Activated naive CD8-positive, alpha-beta T cell (primary cell): ENCODE data around the gene ACAA2.

ENCODE experiments used
- H3K27ac Mint-ChIP-seq: one replicate; pipeline ENCODE4 v1.8.0; 2021; ENCODE audit warnings: mixed read lengths
- H3K27me3 Mint-ChIP-seq: one replicate; pipeline ENCODE4 v1.8.0; 2021; ENCODE audit warnings: mixed read lengths
- H3K36me3 Mint-ChIP-seq: one replicate; pipeline ENCODE4 v1.8.0; 2021; ENCODE audit warnings: mixed read lengths
- H3K4me1 Mint-ChIP-seq: one replicate; pipeline ENCODE4 v1.8.0; 2021; ENCODE audit warnings: low read depth, mixed read lengths
- H3K4me3 Mint-ChIP-seq: one replicate; pipeline ENCODE4 v1.8.0; 2021; ENCODE audit warnings: mild to moderate bottlenecking, mixed read lengths
- H3K9me3 Mint-ChIP-seq: one replicate; pipeline ENCODE4 v1.8.0; 2021; ENCODE audit warnings: low read depth, mixed read lengths

The ACAA2 gene

DNA sequence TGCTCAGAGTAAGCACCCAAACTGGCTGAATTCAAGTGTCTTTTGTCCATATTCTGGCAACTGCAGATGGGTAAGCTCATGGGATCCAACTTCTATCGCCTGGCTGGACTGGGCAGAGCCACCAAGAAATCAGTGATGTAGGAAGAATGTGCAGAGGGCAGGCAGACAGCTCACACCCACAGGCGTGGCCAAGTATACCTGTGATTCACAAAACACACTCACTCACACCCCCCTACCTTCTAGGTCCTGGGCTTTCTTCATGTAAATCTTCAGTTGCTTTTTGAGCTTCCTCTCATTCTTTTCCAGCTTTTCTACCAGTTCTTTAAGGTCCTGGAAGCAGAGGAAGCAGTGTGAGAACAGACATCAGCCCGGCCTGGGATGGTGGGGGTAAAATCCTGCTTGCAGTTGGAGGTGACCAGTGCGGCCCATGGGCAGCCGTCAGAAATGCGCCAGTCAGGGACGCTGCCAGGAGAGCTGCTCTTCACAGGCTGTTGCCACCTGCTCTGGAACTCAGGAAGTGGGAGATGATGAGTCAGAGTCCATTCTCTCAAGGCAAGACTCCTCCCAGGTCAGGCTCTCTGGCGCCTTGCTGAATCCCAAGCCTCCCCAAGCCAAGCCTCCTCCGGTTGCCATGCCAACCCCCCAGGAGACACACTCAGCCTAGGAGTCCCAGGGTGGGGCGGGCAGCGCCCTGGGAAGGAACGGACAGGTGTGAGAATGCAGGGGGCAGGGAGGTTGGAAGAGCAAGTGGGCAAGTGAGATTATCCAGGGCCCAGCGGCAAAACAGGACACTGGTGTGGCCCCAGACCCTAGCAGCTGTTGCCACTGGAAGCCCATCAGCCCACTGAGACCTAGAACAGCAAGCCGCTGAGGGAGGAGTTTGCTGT is 36.2 kb upstream of the ACAA2 start:
- H3K36me3 Mint-ChIP-seq: no peaks in the 10 kb centered on the region
- no peak overlapping the region for H3K4me3 Mint-ChIP-seq
- H3K27me3 Mint-ChIP-seq: peaks cover 7% of the 10 kb centered on the region
- no peaks in the 10 kb centered on the region for H3K9me3 Mint-ChIP-seq
- no peaks in the 10 kb centered on the region for H3K4me1 Mint-ChIP-seq
- no peak overlapping the region for H3K27ac Mint-ChIP-seq

DNA sequence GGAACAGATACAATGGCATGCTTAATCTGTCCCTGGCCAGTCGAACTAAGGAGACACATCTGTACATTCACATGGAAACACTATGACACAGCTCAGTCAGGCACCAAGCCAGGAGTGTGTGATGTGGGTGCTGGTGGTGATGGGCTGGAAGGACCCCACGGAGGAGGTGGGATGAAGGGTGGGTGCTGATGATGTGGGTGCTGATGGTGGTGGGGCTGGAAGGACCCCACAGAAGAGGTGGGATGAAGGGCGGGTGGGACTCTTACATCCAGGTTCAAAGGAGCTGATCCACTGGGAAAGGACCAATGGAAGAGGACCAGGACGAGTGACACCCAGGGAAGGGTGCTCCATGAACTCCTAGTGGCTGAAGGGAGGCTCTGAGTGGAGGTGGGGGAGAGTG is 34.8 kb upstream of the ACAA2 start:
- Mint-ChIP-seq H3K36me3 (no peaks in the 10 kb centered on the region), H3K27ac (no peak overlapping the region), H3K4me1 (no peaks in the 10 kb centered on the region), H3K27me3 (peaks cover 7% of the 10 kb centered on the region), H3K4me3 (no peak overlapping the region), H3K9me3 (no peaks in the 10 kb centered on the region)

DNA sequence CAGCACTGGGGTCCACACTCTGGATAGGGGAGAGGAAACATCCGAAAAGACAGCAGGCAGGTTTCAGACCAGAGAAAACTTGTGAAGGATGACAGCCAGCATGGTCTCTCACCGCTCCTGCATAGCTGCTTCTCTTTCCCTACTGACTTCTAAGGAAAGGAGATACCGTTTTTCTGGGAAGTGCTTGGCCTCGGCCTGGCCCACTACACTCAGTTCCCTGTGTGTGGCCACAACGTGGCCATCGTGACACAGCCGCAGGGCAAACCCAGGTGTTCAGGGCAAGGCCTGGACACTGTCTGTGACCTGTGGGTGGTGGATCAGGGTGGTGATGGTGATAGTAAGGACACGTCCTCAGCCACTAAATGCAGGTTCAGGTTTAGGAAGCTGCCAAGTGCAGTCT is 34.2 kb upstream of the ACAA2 start:
- no peaks in the 10 kb centered on the region for H3K9me3 Mint-ChIP-seq
- H3K4me1 Mint-ChIP-seq: no peaks in the 10 kb centered on the region
- no peak overlapping the region for H3K27ac Mint-ChIP-seq
- no peak overlapping the region for H3K4me3 Mint-ChIP-seq
- peaks cover 7% of the 10 kb centered on the region for H3K27me3 Mint-ChIP-seq
- H3K36me3 Mint-ChIP-seq: no peaks in the 10 kb centered on the region

DNA sequence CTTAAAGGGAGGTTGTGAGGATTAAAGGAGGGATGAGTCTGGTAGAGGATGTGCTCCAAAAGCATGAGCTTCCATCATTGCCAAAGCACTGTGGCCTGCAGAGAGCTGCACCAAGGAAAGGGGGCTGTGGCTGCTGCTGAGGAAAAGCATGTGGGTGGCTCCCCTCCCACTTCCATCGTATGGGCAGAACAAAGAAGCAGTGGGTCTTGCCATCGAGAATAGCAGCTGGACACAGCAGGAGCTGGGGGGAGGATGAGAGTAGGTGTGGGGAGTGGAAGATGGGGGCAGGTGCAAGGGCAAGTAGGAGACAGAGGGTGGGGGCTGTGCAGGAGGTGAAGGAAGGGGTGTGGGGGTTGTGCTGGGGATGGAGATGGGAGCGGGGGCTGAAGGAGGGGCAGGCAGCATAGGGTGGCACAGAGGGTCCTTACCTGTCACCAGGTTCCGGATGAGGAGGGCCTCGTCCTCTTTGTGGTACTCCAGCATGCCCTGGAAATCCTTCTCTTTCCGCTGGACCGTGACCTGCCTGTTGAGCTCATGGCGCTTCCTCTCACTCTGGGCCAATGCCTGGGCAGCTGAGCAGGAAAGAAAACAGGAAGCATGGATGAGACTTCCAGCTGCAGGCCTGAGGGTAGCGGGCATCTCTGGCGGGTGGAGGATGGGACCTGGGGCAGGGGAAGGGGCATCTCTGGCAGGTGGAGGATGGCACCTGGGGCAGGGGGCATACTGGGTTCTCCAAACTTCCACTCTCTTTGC is 33.6 kb upstream of the ACAA2 start:
- H3K27ac Mint-ChIP-seq: no peak overlapping the region
- no peaks in the 10 kb centered on the region for H3K9me3 Mint-ChIP-seq
- no peak overlapping the region for H3K4me3 Mint-ChIP-seq
- peaks cover 7% of the 10 kb centered on the region for H3K27me3 Mint-ChIP-seq
- no peaks in the 10 kb centered on the region for H3K36me3 Mint-ChIP-seq
- no peaks in the 10 kb centered on the region for H3K4me1 Mint-ChIP-seq

DNA sequence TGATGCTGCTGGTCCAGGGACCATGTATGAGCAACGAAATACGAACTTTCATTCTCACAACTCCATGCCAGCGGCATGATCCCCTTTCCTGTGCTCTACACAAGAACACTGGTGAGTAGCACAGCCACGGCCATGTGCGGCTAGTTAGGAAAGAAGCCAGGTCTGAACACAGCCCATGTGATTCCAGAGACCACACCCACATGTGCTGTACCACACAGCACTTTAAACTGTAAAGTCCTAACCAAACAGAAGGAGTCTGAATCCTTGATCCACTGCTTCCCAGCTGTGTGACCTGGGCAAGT is 33.0 kb upstream of the ACAA2 start:
- peaks cover 7% of the 10 kb centered on the region for H3K27me3 Mint-ChIP-seq
- no peak overlapping the region for H3K27ac Mint-ChIP-seq
- H3K4me1 Mint-ChIP-seq: no peaks in the 10 kb centered on the region
- H3K4me3 Mint-ChIP-seq: no peak overlapping the region
- no peaks in the 10 kb centered on the region for H3K9me3 Mint-ChIP-seq
- no peaks in the 10 kb centered on the region for H3K36me3 Mint-ChIP-seq

DNA sequence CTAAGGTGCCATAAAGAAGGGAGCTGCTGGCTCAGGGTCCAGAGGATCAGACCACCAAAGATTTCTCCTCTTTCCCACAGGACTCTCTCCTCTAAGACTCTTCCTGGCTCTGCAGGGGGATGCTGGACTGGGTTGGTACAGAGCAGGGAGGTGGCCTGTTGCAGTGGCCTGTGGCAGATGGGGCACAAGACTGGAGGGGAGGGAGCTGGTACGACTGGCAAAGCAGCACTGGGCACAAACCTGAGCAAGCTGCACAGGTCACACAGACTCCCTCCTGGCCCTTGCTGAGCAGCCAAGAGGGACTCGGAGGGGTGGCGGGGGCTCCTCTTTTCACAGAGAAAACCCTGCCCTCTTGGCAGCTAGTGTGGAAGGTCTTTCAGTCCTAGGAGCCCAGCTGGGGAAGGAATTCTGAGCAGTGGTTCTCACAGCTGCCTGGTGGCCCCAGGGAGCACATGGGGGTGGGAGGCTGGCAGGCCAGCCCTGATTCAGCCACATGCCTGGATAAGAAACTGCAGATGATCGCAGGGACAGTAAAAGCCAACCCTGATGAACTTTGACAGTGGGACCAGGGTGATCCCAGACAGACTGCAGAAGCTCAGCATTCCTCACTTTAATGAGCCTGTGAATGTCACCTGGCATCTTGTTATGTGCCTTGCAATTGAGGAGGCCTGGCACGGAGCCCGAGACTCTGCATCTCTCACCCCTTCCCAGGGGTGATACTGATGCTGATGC is 32.5 kb upstream of the ACAA2 start:
- Mint-ChIP-seq H3K27me3 (peaks cover 7% of the 10 kb centered on the region), H3K4me1 (no peaks in the 10 kb centered on the region), H3K4me3 (no peak overlapping the region), H3K36me3 (no peaks in the 10 kb centered on the region), H3K27ac (no peak overlapping the region), H3K9me3 (no peaks in the 10 kb centered on the region)

DNA sequence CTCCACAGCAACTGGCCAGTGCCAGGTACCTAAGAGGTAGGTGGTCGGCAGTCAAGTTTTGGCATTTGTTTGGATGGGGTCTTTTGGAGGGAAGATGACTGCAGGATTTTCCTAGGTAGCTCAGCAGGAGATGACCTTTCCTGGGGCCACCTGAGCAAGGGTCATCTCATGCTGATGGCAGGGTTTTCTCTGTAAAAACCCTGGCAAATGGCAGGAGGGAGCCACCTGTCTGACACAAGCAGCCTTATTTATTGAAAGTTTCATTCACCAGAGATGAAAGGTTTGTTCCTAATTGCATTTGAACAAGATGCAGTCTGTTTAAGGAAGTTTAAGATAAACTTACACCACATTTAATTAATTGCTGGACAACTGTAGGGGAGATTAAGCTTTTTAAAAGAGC is 31.6 kb upstream of the ACAA2 start:
- no peak overlapping the region for H3K27ac Mint-ChIP-seq
- H3K4me1 Mint-ChIP-seq: no peaks in the 10 kb centered on the region
- H3K36me3 Mint-ChIP-seq: no peaks in the 10 kb centered on the region
- H3K27me3 Mint-ChIP-seq: peaks cover 4% of the 10 kb centered on the region
- H3K4me3 Mint-ChIP-seq: no peak overlapping the region
- H3K9me3 Mint-ChIP-seq: no peaks in the 10 kb centered on the region

DNA sequence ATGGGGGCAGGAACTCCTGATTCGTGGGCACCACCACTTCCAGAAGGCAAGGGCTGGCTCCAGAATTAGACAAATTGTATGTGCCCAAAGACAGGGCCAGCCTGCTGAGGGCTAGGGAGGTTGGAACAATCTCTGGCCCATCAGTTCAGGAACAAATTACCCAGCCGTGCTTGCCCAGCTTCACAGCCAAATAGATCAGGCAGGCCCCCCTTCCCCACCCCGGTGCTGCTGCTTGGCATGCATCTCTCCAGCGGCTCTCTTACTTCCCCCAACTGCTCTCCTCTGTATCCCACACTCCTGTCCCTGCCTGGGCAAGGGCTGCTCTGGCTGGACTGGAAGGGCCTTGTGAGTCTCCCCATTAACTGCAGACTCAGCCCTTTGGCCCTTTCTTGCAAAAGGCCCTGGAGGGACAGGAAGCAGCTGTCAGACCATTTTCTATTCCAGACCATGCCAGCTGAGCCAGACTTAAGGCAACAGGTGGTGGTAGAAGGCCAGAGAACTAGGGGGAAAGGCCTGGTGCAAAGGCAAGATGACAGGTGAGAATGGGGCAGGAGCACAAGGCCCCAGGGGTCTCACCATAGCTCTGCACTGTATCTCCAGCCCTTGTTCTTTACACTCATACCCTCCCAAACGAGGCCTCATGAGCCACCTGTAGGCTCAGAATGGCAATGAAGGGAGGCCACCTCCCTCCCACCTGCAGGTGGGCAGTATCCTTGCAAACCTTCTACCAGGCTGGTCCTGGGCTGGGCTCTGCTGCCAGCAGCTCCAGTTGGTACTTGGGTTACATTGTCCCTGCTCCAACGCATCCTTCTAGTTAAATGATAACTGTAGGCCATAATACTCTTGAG is 30.7 kb upstream of the ACAA2 start:
- Mint-ChIP-seq H3K27ac (no peak overlapping the region), H3K4me3 (no peak overlapping the region), H3K36me3 (no peaks in the 10 kb centered on the region), H3K9me3 (no peaks in the 10 kb centered on the region), H3K27me3 (peaks cover 4% of the 10 kb centered on the region), H3K4me1 (no peaks in the 10 kb centered on the region)

DNA sequence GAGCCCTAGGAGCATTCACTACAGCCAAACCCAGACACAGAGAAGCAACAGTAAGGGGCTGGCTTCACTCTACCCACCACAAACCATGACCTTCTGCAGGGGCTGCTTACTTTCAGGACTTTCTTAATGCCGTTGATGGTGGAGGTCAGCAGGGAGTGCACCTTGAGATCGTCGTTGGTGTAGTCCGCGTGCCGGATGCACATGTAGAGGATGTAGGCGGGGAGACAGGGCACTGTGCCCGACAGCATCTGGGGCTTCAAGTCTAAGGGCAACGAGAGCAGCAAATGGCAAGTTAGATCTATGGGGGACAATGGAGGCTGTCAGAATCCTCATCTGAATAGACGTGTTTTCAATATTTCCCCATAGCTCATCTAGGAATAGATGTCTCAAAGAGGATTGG is 29.8 kb upstream of the ACAA2 start:
- Mint-ChIP-seq H3K4me3 (no peak overlapping the region), H3K27ac (no peak overlapping the region), H3K27me3 (peaks cover 2% of the 10 kb centered on the region), H3K9me3 (no peaks in the 10 kb centered on the region), H3K4me1 (peaks cover 2% of the 10 kb centered on the region), H3K36me3 (no peaks in the 10 kb centered on the region)

DNA sequence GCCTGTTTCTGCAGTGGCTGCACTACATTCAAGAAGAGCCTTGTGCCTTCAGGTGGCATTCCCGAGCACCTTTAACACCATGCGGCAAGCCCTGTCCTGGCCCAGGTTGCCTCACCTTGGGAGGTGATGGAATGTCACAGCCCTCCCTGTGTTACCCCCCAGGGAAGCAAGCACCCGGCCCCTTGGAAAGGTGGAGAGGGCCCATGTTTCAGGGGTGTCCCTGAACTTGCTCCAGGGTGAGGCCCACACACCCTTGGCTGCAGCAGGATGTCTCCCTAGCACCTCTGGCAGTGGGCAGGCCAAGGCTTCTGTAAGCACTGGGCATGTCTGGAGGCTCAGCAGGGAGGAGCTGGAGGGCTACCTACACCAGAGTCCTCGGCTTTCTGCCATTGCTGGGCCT is 29.3 kb upstream of the ACAA2 start:
- Mint-ChIP-seq H3K4me1 (peaks cover 2% of the 10 kb centered on the region), H3K9me3 (no peaks in the 10 kb centered on the region), H3K4me3 (no peak overlapping the region), H3K27me3 (peaks cover 2% of the 10 kb centered on the region), H3K27ac (no peak overlapping the region), H3K36me3 (no peaks in the 10 kb centered on the region)

DNA sequence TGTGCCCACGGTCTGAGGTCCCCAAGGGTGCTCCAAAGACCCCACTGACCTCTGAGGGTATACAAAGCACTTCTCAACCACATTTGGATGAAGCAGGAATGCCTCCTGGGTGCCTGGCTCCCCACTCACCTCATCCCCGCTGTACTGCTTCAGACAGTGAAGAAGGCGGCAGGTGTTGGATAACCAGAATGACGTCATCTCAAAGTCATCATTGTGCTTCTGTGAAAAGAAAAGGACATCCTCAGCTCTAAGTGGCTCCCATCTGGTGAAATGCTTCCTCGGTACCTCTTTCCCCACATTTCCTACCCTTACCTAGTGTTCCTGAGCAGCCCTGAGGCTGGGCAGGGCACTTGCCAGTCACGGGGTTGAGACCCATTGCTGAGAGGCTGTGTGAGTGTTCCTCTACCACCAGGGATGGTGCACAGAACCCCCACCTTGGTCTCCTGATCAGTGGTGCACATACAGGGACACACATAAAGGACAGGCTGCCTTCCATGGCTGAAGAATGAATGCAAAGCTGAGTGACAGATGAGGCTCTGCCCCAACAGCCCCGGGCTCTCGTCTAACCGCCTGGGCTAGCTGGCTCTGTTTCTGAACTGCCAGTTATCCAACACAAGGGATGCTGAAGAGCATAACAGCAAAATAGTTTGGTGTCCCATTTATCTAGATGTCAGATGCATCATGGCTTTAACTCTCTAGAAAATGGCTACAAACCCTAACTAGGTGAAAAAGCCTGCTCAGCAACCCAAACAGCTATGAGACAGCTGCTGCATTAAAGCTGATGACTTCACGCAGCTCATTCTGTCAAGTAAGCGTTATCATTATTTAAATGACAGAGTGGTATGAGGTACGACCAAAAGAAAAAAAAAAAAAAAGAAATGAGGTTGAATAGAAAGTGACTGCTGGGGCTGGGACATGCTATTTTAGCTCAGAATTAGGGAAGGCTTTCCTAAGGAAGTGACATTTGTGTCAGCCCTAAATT is 28.2 kb upstream of the ACAA2 start:
- peaks cover 2% of the 10 kb centered on the region for H3K4me1 Mint-ChIP-seq
- H3K4me3 Mint-ChIP-seq: no peak overlapping the region
- no peak overlapping the region for H3K27ac Mint-ChIP-seq
- no peaks in the 10 kb centered on the region for H3K36me3 Mint-ChIP-seq
- peaks cover under 1% of the 10 kb centered on the region for H3K27me3 Mint-ChIP-seq
- H3K9me3 Mint-ChIP-seq: no peaks in the 10 kb centered on the region

DNA sequence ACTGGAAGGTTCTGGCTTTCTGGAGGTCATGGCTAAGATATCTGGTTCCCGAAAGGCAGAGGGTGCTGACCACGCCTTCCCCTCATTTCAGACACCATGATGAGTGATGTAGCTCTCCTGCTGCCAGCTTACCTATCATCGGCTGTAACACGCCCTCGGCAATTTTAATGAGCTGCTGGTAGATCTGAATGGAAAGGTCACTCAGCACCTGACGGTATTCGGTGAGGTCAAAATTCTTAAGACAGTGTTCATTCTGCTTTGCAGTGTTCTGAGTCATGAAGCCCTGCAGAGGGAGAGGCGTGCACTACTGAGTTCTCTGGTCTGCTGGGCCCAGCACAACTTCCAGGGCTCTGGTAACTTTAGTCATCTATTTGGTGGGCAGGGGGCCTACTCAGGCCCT is 25.7 kb upstream of the ACAA2 start:
- Mint-ChIP-seq H3K36me3 (no peaks in the 10 kb centered on the region), H3K27me3 (no peaks in the 10 kb centered on the region), H3K9me3 (no peaks in the 10 kb centered on the region), H3K27ac (no peak overlapping the region), H3K4me1 (peaks cover 2% of the 10 kb centered on the region), H3K4me3 (no peak overlapping the region)

DNA sequence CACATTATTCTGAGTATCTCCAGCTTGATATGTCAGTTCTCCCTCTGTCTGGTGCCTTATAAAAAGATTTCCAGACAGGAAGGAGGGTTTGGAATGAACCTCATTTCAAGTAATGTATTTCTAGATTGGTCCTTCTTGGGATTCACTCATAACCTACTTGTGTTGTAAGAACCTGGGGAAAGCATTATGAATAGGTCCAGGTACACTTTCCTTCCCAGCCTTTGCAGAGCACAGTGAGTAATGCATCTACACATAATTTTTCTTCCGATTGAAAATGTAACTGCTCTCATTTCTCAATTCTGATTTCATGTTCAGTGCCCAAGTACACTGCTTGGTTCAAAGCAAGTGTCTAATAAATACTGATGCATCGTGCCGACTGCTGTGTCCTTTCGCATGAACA is 25.0 kb upstream of the ACAA2 start:
- H3K36me3 Mint-ChIP-seq: no peaks in the 10 kb centered on the region
- no peaks in the 10 kb centered on the region for H3K27me3 Mint-ChIP-seq
- H3K4me1 Mint-ChIP-seq: peaks cover 2% of the 10 kb centered on the region
- no peak overlapping the region for H3K27ac Mint-ChIP-seq
- no peaks in the 10 kb centered on the region for H3K9me3 Mint-ChIP-seq
- H3K4me3 Mint-ChIP-seq: no peak overlapping the region

DNA sequence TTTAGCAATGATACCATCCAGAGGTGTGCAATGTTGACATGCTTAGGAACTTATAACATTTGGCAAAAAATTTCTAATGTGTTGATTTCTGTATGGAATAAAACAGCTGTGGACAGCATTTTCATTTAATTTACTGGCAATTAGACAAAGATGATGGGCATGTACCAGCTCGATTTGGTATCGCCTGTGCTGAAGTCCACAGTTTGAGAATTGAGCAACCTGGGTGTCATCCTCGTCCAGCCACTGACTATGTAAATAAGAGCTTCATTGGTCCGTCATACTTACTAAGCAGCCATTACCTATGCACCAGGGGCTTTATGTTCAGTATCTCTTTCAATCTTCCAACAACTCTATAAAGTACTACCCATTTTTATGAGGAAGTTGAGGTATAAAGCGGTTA is 24.6 kb upstream of the ACAA2 start:
- H3K27ac Mint-ChIP-seq: no peak overlapping the region
- peaks cover 2% of the 10 kb centered on the region for H3K4me1 Mint-ChIP-seq
- H3K36me3 Mint-ChIP-seq: no peaks in the 10 kb centered on the region
- no peaks in the 10 kb centered on the region for H3K27me3 Mint-ChIP-seq
- H3K4me3 Mint-ChIP-seq: no peak overlapping the region
- H3K9me3 Mint-ChIP-seq: no peaks in the 10 kb centered on the region
